Activated T-cell treated with anti-CD3 and anti-CD28 coated beads, Interleukin-2, amount 50 U/mL, for 4 hours (primary cell): ENCODE results near the gene CUTC. TPM values are rescaled to one million over a fixed set of nuclear protein-coding genes. Genes with fewer than 3 reads are reported as not detected.

Experiments used
- ATAC-seq, 2 donors: fragments of 200-7000 bp; cut with Tn5 transposase; one replicate each; pipeline ENCODE4 v1.10.0; 2021
- DNase-seq: peaks from one replicate; pipeline ENCODE4 v3.0.0-alpha.2; 2020
- H3K27me3 Mint-ChIP-seq: one replicate; pipeline ENCODE4 v1.8.0; 2021; ENCODE audit warnings: low read depth, mixed read lengths
- H3K36me3 Mint-ChIP-seq: one replicate; pipeline ENCODE4 v1.8.0; 2022; ENCODE audit warnings: mixed read lengths; ENCODE audit not compliant: insufficient read depth
- H3K4me1 Mint-ChIP-seq: one replicate; pipeline ENCODE4 v1.8.0; 2021; ENCODE audit warnings: low read depth, mixed read lengths
- H3K4me3 Mint-ChIP-seq: one replicate; pipeline ENCODE4 v1.8.0; 2021; ENCODE audit warnings: mild to moderate bottlenecking, moderate library complexity, mixed read lengths
- H3K9me3 Mint-ChIP-seq: one replicate; pipeline ENCODE4 v1.8.0; 2021; ENCODE audit warnings: mixed read lengths
- total RNA-seq, 3 donors: library from RNA; stranded (reverse); gene quantifications; one replicate each; pipeline ENCODE4 v1.2.1, GENCODE V29; 2021

Gene CUTC, protein sequence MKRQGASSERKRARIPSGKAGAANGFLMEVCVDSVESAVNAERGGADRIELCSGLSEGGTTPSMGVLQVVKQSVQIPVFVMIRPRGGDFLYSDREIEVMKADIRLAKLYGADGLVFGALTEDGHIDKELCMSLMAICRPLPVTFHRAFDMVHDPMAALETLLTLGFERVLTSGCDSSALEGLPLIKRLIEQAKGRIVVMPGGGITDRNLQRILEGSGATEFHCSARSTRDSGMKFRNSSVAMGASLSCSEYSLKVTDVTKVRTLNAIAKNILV
- total RNA-seq: 10 to 100 TPM; 19.8 to 30.4 (median 28.7) TPM

DNA sequence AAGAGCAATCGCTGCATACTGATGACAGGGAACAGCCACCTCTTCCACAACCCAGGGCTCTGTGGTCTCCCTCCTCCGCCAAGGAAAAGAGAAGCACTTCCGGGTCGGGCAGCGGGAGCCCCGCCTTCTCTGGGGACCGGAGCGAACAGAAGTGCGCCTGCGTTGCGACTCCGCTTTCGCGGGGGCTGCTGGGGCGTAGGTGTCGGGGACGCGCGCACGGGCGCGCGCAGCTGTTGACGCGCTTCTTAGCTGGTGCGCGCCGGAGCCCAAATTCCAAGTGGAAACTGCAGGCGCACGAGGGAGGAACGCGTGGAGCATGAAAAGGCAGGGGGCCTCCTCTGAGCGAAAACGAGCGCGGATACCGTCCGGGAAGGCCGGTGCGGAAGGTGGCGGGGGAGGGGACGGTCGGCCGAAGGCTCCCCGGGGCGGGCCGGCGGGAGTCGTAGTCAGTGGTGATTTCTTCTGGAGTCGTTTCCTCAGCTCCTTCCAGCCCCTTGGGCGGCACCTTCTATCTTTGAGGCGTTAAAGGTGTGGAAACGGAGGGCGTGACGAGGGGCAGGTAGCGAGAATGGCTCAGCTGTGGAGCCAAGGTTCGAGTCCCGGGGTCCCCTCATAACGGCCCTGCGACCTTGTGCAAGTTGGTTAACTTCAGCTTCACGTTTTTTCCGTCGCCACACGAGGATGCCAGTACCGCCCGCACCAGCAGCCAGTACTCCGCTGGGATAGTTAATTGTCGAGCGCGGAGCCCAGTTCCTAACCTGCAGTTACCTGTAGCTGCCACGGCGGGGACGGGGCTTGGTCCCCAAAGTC is at the start of gene CUTC, which contains the start of gene COX15:
Gene CUTC (plus strand): TSS at position 202 of the 810 bp plus-strand sequence. CDS start 115 bp downstream, at position 317.
Gene COX15 (minus strand): TSS at position 95 of the 810 bp plus-strand sequence. CDS start 78 bp downstream, at position 17.
- H3K27me3 Mint-ChIP-seq: no peaks in the 10 kb centered on the region
- H3K36me3 Mint-ChIP-seq: peaks cover 24% of the 10 kb centered on the region
- no peaks in the 10 kb centered on the region for H3K9me3 Mint-ChIP-seq
- DNase-seq: peak; percentile 93
- H3K4me3 Mint-ChIP-seq: peak within 1 kb of the TSS; percentile 100
- peak; percentile 92 to 93 for ATAC-seq
- H3K4me1 Mint-ChIP-seq: peaks cover 33% of the 10 kb centered on the region

- Mint-ChIP-seq H3K4me3 (no peak overlapping the region), H3K36me3 (peaks cover 13% of the 10 kb centered on the region), H3K4me1 (no peaks in the 10 kb centered on the region), H3K27me3 (no peaks in the 10 kb centered on the region), H3K9me3 (no peaks in the 10 kb centered on the region)
- ATAC-seq: no peak
- no peak for DNase-seq
These were observed 49.3 kb upstream of the CUTC start for GRCh38 chr10:99682752-99683151.

GRCh38 chr10:99685597-99685967 is 46.5 kb upstream of the CUTC start:
- DNase-seq (no peak), ATAC-seq (no peak)
- H3K4me1 Mint-ChIP-seq: no peaks in the 10 kb centered on the region
- no peak overlapping the region for H3K4me3 Mint-ChIP-seq
- no peaks in the 10 kb centered on the region for H3K9me3 Mint-ChIP-seq
- H3K36me3 Mint-ChIP-seq: peaks cover 5% of the 10 kb centered on the region
- H3K27me3 Mint-ChIP-seq: no peaks in the 10 kb centered on the region

DNA sequence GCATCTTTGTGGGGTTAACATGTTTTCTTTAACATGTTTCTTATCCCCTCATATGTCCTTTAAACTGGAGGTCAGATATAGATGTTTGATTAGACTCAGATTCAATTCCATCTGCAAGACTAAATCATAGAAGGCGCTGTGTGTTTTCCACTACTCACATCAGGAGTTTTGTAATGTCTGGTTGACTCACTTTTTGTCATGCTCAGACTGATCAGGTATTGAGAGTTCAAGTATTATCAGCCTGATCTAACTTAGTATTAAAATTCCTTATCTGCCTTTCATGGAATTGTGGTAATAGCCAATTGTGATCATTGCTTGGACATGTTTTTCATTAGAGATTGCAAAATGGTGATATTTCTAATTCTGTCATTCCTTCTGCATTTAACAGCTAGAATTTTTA is 42.6 kb upstream of the CUTC start:
- ATAC-seq (no peak), DNase-seq (no peak)
- H3K9me3 Mint-ChIP-seq: no peaks in the 10 kb centered on the region
- no peaks in the 10 kb centered on the region for H3K4me1 Mint-ChIP-seq
- H3K4me3 Mint-ChIP-seq: no peak overlapping the region
- H3K27me3 Mint-ChIP-seq: no peaks in the 10 kb centered on the region
- peaks cover 13% of the 10 kb centered on the region for H3K36me3 Mint-ChIP-seq

- Mint-ChIP-seq H3K4me3 (no peak overlapping the region), H3K4me1 (no peaks in the 10 kb centered on the region), H3K36me3 (peaks cover 30% of the 10 kb centered on the region), H3K9me3 (no peaks in the 10 kb centered on the region), H3K27me3 (no peaks in the 10 kb centered on the region)
- no peak for ATAC-seq
- no peak for DNase-seq
These were observed 38.0 kb upstream of the CUTC start for GRCh38 chr10:99693933-99694583.

DNA sequence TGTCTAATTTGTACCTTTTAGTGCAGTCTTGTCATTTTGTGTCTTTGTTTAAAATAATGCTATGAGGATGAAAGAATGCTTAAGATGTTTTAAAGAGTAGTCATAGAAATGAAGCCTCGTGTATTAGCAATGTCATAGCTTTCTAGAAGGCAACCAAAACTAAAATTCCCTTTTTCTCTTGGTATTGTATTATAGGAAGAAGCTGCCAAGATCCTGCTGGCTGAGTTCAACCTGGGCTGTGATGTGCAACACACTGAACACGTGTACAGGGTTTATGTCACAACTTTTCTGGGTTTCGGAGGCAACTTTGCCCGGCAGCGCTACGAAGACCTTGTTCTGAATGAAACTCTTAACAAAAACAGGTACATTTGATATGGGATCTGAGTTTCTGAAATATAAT is 36.3 kb upstream of the CUTC start:
- no peaks in the 10 kb centered on the region for H3K4me1 Mint-ChIP-seq
- H3K36me3 Mint-ChIP-seq: peaks cover 41% of the 10 kb centered on the region
- ATAC-seq: no peak
- H3K4me3 Mint-ChIP-seq: no peak overlapping the region
- H3K27me3 Mint-ChIP-seq: no peaks in the 10 kb centered on the region
- no peaks in the 10 kb centered on the region for H3K9me3 Mint-ChIP-seq
- DNase-seq: no peak

- Mint-ChIP-seq H3K4me3 (no peak overlapping the region), H3K36me3 (peaks cover 39% of the 10 kb centered on the region), H3K4me1 (no peaks in the 10 kb centered on the region), H3K27me3 (no peaks in the 10 kb centered on the region), H3K9me3 (no peaks in the 10 kb centered on the region)
- DNase-seq: no peak
- no peak for ATAC-seq
These were observed 33.4 kb upstream of the CUTC start for GRCh38 chr10:99698504-99699080.

- DNase-seq (no peak), ATAC-seq (no peak)
- Mint-ChIP-seq H3K27me3 (no peaks in the 10 kb centered on the region), H3K9me3 (no peaks in the 10 kb centered on the region), H3K4me1 (no peaks in the 10 kb centered on the region), H3K4me3 (no peak overlapping the region), H3K36me3 (peaks cover 40% of the 10 kb centered on the region)
These were observed 31.4 kb upstream of the CUTC start for GRCh38 chr10:99700649-99701048.

DNA sequence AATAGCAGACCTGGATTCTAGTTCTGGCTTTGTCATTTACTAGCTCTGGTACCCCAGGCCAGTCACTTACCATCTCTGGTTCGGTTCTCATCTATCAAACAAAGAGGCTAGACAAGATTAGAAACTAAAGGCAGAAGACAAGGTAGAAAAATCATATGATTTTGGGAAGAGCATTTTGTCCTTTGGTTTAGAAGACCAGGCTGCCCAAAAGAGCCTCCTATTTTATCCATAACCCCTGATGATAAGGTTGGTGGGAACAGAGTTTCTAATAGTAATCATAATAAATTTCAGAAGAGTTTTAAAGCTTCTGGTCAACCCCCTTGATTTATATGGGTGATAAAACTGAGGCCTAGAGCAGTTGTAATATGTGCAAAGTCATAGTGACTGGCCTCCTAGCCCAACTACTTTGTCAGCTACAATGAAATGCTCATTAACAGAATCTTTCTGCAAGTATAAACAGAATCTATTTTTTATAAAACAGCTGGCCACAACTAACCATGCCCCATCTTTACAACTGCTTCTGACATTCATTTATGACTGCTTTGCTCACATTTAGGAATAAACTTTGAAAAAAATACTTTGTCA is 23.5 kb upstream of the CUTC start:
- Mint-ChIP-seq H3K36me3 (peaks cover 20% of the 10 kb centered on the region), H3K4me1 (peaks cover 2% of the 10 kb centered on the region), H3K4me3 (no peak overlapping the region), H3K9me3 (no peaks in the 10 kb centered on the region), H3K27me3 (no peaks in the 10 kb centered on the region)
- DNase-seq (no peak), ATAC-seq (no peak)

GRCh38 chr10:99709480-99710229 is 22.4 kb upstream of the CUTC start:
- DNase-seq (no peak), ATAC-seq (peak; percentile 83 to 84)
- Mint-ChIP-seq H3K4me1 (peaks cover 2% of the 10 kb centered on the region), H3K4me3 (no peak overlapping the region), H3K9me3 (no peaks in the 10 kb centered on the region), H3K36me3 (peaks cover 24% of the 10 kb centered on the region), H3K27me3 (no peaks in the 10 kb centered on the region)

DNA sequence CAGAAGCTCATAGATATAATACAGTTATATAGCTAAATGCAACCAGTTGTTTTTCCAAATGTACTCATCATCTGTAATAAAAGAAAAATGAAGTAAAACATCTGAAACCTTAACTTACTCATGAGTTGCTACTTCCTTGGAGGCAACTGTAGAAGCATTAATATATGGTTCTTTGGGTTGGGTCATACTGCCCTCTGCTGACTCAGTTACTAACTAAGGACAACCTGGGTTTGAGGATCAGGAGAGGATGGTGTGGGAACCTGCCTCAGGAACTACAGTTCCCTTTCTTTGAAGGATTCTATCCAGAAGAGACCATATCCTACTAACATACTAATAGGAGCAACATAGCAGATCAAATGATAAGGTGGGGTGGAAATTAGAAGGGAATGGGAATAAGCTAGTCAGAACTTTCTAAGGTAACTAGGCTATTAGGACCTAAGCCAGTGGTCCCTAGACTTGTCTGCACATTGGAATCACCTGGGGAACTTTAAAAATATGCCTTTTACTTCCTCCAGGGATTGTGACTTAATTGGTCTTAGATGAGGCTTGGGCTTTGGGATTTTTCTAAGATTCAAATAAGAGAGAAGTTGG is 20.8 kb upstream of the CUTC start:
- DNase-seq: no peak
- ATAC-seq: peak; percentile 65 to 66

GRCh38 chr10:99714446-99714845 is 17.6 kb upstream of the CUTC start:
- Mint-ChIP-seq H3K9me3 (no peaks in the 10 kb centered on the region), H3K4me3 (no peak overlapping the region), H3K4me1 (peaks cover 2% of the 10 kb centered on the region), H3K36me3 (peaks cover 32% of the 10 kb centered on the region), H3K27me3 (no peaks in the 10 kb centered on the region)
- DNase-seq (no peak), ATAC-seq (no peak)

More for the DNA sequence above, 20.8 kb upstream of the CUTC start:
- no peak overlapping the region for H3K4me3 Mint-ChIP-seq
- peaks cover 2% of the 10 kb centered on the region for H3K4me1 Mint-ChIP-seq
- no peaks in the 10 kb centered on the region for H3K9me3 Mint-ChIP-seq
- H3K36me3 Mint-ChIP-seq: peaks cover 18% of the 10 kb centered on the region
- no peaks in the 10 kb centered on the region for H3K27me3 Mint-ChIP-seq

DNA sequence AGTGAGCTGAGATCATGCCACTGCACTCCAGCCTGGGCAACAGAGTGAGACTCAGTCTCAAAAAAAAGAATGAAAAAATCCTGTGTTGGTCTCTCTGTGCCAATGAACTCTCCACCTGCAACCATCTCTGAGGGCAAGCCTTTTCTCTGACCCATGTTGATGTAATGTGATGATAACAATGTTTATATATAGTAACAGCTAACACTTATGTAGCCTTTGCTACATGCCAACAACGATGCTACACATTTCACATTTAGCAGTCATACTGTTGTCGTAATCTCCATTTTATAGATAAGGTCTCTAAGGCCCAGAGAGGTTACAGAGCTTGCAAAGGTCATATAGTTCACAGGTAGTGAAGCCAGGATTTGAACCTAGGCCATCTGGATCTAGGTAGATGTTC is 11.6 kb upstream of the CUTC start:
- H3K36me3 Mint-ChIP-seq: peaks cover 41% of the 10 kb centered on the region
- no peaks in the 10 kb centered on the region for H3K27me3 Mint-ChIP-seq

More for the DNA sequence above, 11.6 kb upstream of the CUTC start:
- Mint-ChIP-seq H3K4me1 (no peaks in the 10 kb centered on the region), H3K9me3 (no peaks in the 10 kb centered on the region), H3K4me3 (no peak overlapping the region)
- no peak for DNase-seq
- ATAC-seq: no peak
